ENCODE data around the gene GRIN1.

Gene GRIN1

GRCh38 chr9:137214620-137215019 is 75.7 kb downstream of the GRIN1 start:
- no peak for DNase-seq (ENCODE audit: low read depth)
- TF ChIP-seq, protein P1, sequence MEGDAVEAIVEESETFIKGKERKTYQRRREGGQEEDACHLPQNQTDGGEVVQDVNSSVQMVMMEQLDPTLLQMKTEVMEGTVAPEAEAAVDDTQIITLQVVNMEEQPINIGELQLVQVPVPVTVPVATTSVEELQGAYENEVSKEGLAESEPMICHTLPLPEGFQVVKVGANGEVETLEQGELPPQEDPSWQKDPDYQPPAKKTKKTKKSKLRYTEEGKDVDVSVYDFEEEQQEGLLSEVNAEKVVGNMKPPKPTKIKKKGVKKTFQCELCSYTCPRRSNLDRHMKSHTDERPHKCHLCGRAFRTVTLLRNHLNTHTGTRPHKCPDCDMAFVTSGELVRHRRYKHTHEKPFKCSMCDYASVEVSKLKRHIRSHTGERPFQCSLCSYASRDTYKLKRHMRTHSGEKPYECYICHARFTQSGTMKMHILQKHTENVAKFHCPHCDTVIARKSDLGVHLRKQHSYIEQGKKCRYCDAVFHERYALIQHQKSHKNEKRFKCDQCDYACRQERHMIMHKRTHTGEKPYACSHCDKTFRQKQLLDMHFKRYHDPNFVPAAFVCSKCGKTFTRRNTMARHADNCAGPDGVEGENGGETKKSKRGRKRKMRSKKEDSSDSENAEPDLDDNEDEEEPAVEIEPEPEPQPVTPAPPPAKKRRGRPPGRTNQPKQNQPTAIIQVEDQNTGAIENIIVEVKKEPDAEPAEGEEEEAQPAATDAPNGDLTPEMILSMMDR (conservative IDR thresholded peaks at IDR 0.05; ENCODE audit: low read depth, low read length) = no peak
- H3K4me3 ChIP-seq (ENCODE audit: low read depth, low read length) = no peak overlapping the region

GRCh38 chr9:137215196-137215986 is 76.4 kb downstream of the GRIN1 start:
- H3K4me3 ChIP-seq (ENCODE audit: low read depth, low read length) = no peak overlapping the region
- TF ChIP-seq, protein P1 (conservative IDR thresholded peaks at IDR 0.05; ENCODE audit: low read depth, low read length) = no peak
- no peak for DNase-seq (ENCODE audit: low read depth)

GRCh38 chr9:137216188-137216965 is 77.4 kb downstream of the GRIN1 start:
- H3K4me3 ChIP-seq (ENCODE audit: low read depth, low read length) = no peak overlapping the region
- no peak for DNase-seq (ENCODE audit: low read depth)
- TF ChIP-seq, protein P1 (conservative IDR thresholded peaks at IDR 0.05; ENCODE audit: low read depth, low read length) = no peak

DNA sequence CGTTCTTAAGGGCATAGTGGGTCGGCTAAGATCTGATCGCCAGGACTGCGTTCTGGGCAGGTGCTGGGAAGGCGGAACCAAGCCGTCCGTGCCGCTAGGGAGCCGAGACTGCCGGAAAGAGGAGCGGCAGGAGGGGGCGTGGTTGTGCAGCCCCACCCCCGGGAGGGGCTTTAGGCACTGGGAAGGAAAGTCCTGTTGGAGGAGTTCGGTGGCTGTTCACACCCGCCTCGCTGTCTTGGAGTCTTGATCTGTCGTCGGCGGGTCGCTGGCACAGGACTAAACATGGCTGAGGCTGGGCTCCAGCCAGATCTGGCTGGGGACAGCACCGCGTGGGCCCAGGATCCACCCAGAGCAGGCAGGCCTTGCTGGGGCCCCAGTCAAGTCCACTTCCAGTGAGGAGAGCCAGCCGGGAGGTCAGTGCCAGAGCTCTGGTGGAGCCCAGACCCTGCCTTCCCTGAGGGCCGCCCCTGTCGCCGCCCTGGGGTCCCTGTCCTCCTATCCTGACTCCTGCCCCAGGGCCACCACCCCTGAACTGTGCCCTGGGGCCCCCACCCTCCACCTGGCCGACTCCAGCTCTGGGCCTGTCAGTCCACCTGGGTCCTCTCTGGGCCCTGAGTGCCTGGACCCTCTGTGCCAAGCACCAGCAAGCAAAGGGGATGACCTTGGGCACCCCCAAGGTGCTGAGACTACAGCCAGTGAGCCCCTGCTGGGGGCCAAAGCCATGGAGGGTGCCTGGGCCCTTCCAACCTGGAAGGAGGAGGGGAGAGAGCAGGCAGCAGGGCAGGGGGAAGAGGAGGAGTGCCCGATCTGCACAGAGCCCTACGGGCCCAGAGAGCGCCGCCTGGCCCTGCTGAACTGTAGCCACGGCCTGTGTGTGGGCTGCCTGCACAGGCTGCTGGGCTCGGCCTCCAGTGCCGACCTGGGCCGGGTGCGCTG is 78.6 kb downstream of the GRIN1 start:
- no peak for DNase-seq (ENCODE audit: low read depth)
- H3K4me3 ChIP-seq (ENCODE audit: low read depth, low read length) = no peak overlapping the region
- TF ChIP-seq, protein P1 (conservative IDR thresholded peaks at IDR 0.05; ENCODE audit: low read depth, low read length) = no peak

GRCh38 chr9:137218212-137218753 is 79.3 kb downstream of the GRIN1 start:
- TF ChIP-seq, protein P1 (conservative IDR thresholded peaks at IDR 0.05; ENCODE audit: low read depth, low read length) = no peak
- H3K4me3 ChIP-seq (ENCODE audit: low read depth, low read length) = no peak overlapping the region

More at GRCh38 chr9:137218212-137218753, 79.3 kb downstream of the GRIN1 start:
- no peak for DNase-seq (ENCODE audit: low read depth)

All from choroid plexus epithelial cell (primary cell).